Epidermal melanocyte (primary cell): Measurements from ENCODE around the gene EPHB4.
"Not testable (repeated sequence)": the region's sequence is repeated elsewhere in the genome, so short reads cannot be mapped to it uniquely, and the experiment has no call there.

Experiments
- DNase-seq: peaks from one replicate; pipeline ENCODE4 v3.0.0; 2011; ENCODE audit warnings: low spot score; ENCODE audit not compliant: insufficient read length

EPHB4 gene

GRCh38 chr7:100822236-100823139, 4.8 kb downstream of the EPHB4 start:
- no peak for DNase-seq

GRCh38 chr7:100819586-100819985, 7.7 kb downstream of the EPHB4 start:
- no peak for DNase-seq

- DNase-seq: no peak
Measured at GRCh38 chr7:100818825-100819224, 8.5 kb downstream of the EPHB4 start.

GRCh38 chr7:100818366-100818765, 9.0 kb downstream of the EPHB4 start:
- DNase-seq: no peak

- no peak for DNase-seq
Measured at GRCh38 chr7:100817097-100817496, 10.2 kb downstream of the EPHB4 start.

- DNase-seq: not testable (repeated sequence)
Measured at GRCh38 chr7:100816515-100816914, 10.8 kb downstream of the EPHB4 start.

- no peak for DNase-seq
Measured at GRCh38 chr7:100812729-100813128, 14.6 kb downstream of the EPHB4 start.

- no peak for DNase-seq
Measured at GRCh38 chr7:100811480-100811879, 15.8 kb downstream of the EPHB4 start.

GRCh38 chr7:100808354-100808875, 18.9 kb downstream of the EPHB4 start:
- no peak for DNase-seq

GRCh38 chr7:100806883-100807282, 20.4 kb downstream of the EPHB4 start:
- DNase-seq: not testable (repeated sequence)

GRCh38 chr7:100806276-100806675, 21.0 kb downstream of the EPHB4 start:
- no peak for DNase-seq

- no peak for DNase-seq
Measured at GRCh38 chr7:100804681-100805431, 22.5 kb downstream of the EPHB4 start.

- DNase-seq: peak; percentile 98
Measured at GRCh38 chr7:100803398-100804161, 23.7 kb downstream of the EPHB4 start.

- DNase-seq: no peak
Measured at GRCh38 chr7:100802951-100803350, 24.4 kb downstream of the EPHB4 start.

- DNase-seq: peak; percentile 83
Measured at GRCh38 chr7:100801833-100802568, 25.3 kb downstream of the EPHB4 start.

- DNase-seq: no peak
Measured at GRCh38 chr7:100799037-100799896, 28.1 kb downstream of the EPHB4 start.

- DNase-seq: no peak
Measured at GRCh38 chr7:100794741-100795140, 32.6 kb downstream of the EPHB4 start.

- no peak for DNase-seq
Measured at GRCh38 chr7:100793806-100794660, 33.3 kb downstream of the EPHB4 start.
